Adrenal gland (tissue), 12 donors: Measurements from ENCODE around the gene PUS3. TPM values are rescaled to one million over a fixed set of nuclear protein-coding genes. Genes with fewer than 3 reads are reported as not detected.
"Not testable (repeated sequence)": the region's sequence is repeated elsewhere in the genome, so short reads cannot be mapped to it uniquely, and the experiment has no call there.

Experiments
- DNase-seq, 7 donors: peaks; one replicate each; pipeline ENCODE4 v3.0.0-alpha.2; 2019 to 2020
- H3K27ac ChIP-seq, 5 donors: fragments of 200-600 bp; sonication (generic) in 4 of 5; 1 replicate in 3 of 5; 2 replicates in 2 of 5; pipeline versions ENCODE4 v1.5.1 to v1.8.0; 2016 to 2020; ENCODE audit warnings: mild to moderate bottlenecking in 1 of 5
- H3K27me3 ChIP-seq: fragments of 200-600 bp; 2 replicates; pipeline ENCODE4 v1.8.0; 2021
- H3K36me3 ChIP-seq, 2 donors: fragments of 200-600 bp; replicated peaks in 1 of 2; 1 replicate in 1 of 2; 2 replicates in 1 of 2; pipeline versions ENCODE4 v1.5.1 to v1.8.0; 2018 to 2022
- H3K4me1 ChIP-seq, 2 donors: fragments of 200-600 bp; replicated peaks in 1 of 2; 1 replicate in 1 of 2; 2 replicates in 1 of 2; pipeline versions ENCODE4 v1.5.1 to v1.8.0; 2018 to 2021
- H3K4me3 ChIP-seq, 4 donors: fragments of 200-600 bp; sonication (generic) in 3 of 4; one replicate each; pipeline ENCODE4 v1.5.1; 2016 to 2018
- H3K9me3 ChIP-seq, 3 donors: fragments of 200-600 bp; sonication (generic) in 1 of 3; replicated peaks in 1 of 3; 1 replicate in 2 of 3; 2 replicates in 1 of 3; pipeline versions ENCODE4 v1.5.1 to v1.8.0; 2016 to 2021
- CTCF ChIP-seq, 6 experiments: fragments of 450-650 bp in 4 of 6; fragments of 200-600 bp in 2 of 6; sonication (generic) in 1 of 6; IDR thresholded peaks; 1 replicate in 5 of 6; 2 replicates in 1 of 6; pipeline versions ENCODE4 v1.5.1 to v1.8.0; 2016 to 2021; ENCODE audit warnings: antibody characterized with exemption in 6 of 6, mild to moderate bottlenecking in 2 of 6, moderate library complexity in 1 of 6
- POLR2A ChIP-seq, 2 donors: fragments of 450-650 bp; IDR thresholded peaks; one replicate each; pipeline ENCODE4 v1.6.1; 2017; ENCODE audit warnings: antibody characterized with exemption in 2 of 2, mild to moderate bottlenecking in 2 of 2, moderate library complexity in 1 of 2
- WGBS, 4 donors: extraction: QIAGEN DNeasy Blood & Tissue Kit in 2 of 4; methylation state at CpG; one replicate each; pipeline versions ENCODE4 v1.1.5 to v1.1.7; 2013 to 2017; 5-methylcytosine and 5-hydroxymethylcytosine counted together
- intact Hi-C, 2 donors: fragments of 100-400 bp; cut with DNase I; formaldehyde crosslinking; loops; one replicate each; pipeline versions ENCODE4 v1.14.1 to v1.15.0; 2022 to 2023
- polyA plus RNA-seq, 3 donors: library from polyadenylated mRNA; stranded (reverse); fragments of 200-250 nt in 2 of 3; fragments of 350-450 nt in 1 of 3; fragmentation: Illumina TruSeq in 1 of 3; extraction: RNeasy Lipid Tissue Mini Kit (QIAGEN cat#74804) in 1 of 3; gene quantifications; one replicate each; pipeline ENCODE4 v1.2.3, GENCODE V29; 2013 to 2014
- total RNA-seq, 9 donors: library from RNA; depleted of rRNA in 4 of 9; stranded (reverse); fragments of >200 nt in 4 of 9; fragments of 120-200 nt in 1 of 9; fragmentation: NEBNext Ultra II Directional in 1 of 9; extraction: Animal tissue kit (Norgen Biotek cat#: 25700) in 1 of 9; gene quantifications; one replicate each; pipeline versions ENCODE4 v1.1.0 to v1.2.4, GENCODE V29; 2013 to 2023
- donor health status: healthy with polysubstance abuse.
- donor health status: Bipolar disorder and iron deficiency.
- donor health status: DM: yes; HTN: yes; CAD: no.
- donor health status: DM: no; HTN: no; CAD: no.
- donor health status: DM: no; HTN: no; CAD: no.
- donor health status: DM: yes; HTN: yes; CAD: no.

Gene PUS3
- total and polyA plus RNA-seq, 12 donors = 5.8 to 37.9 (median 15.2) TPM

DNA sequence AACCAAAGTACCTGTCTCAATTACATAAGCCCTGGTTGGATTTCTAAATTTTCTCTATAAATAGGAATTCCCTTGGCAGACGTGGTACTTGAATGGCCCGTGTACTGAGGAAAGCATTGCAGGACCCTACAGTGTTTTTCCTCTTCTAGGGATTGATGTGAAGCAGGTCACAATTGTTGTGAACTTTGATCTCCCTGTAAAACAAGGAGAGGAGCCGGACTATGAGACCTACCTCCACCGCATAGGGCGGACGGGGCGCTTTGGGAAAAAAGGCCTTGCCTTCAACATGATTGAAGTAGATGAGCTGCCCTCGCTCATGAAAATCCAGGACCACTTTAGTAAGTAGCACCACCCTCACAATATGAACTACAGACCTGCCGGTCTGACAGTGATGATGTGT is 18.0 kb upstream of the PUS3 start:
- no peak overlapping the region for H3K4me3 ChIP-seq
- 75 to 88% (median 77%) methylated on average over 9 of the region's 9 CpGs for WGBS, 4 donors
- intact Hi-C loops = loop anchor here (5.0 kb wide), 2 partner anchors 136 to 271 kb away; no protein-coding TSS in a partner anchor

DNA sequence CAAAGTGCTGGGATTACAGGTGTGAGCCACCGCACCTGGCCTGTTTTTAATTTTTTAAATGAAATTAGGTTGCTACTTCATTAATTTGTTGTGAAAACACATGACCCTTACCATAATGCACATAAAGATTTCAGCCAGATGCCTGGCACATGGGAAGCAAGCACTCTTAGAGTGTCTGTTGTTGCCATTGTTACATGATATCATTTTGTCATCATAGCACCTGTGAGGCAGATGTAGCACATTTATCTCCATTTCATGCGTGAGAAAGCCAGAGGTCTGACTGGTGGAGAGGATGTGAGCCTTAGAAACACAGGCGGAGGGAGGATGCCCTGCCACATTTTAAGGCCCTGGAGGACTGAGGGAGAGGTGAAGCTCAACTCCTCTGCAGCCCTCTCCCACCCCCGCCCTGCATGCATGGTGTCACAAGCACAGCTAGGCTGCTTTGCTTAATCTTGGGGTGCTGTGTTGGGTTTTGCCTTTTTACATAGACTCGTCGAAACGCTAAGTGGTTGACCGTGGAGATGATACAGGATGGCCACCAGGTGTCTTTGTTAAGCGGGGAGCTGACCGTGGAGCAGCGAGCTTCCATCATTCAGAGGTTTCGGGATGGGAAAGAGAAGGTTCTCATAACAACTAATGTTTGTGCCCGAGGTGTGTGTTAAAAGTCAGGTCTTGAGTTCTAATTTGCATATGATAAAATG is 15.3 kb upstream of the PUS3 start:
- peak in 1 of 7 donors; percentile 44 for DNase-seq
- TF ChIP-seq POLR2A (IDR thresholded peaks at IDR 0.05) (no peak), CTCF (IDR thresholded peaks at IDR 0.05) (no peak)
- 75 to 83% (median 80%) methylated on average over 12 to 13 of the region's 13 CpGs for WGBS, 4 donors
- H3K9me3 ChIP-seq = no peaks in the 10 kb centered on the region
- H3K4me3 ChIP-seq = no peak overlapping the region
- no peaks in the 10 kb centered on the region for H3K36me3 ChIP-seq
- no peak overlapping the region for H3K27ac ChIP-seq
- no peaks in the 10 kb centered on the region for H3K4me1 ChIP-seq
- no peaks in the 10 kb centered on the region for H3K27me3 ChIP-seq
- intact Hi-C loops = no loop called here

More for the DNA sequence above, 18.0 kb upstream of the PUS3 start:
- Histone ChIP-seq H3K4me1 (peaks cover 0 to 3% of the 10 kb centered on the region in 2 donors), H3K27ac (no peak overlapping the region), H3K36me3 (no peaks in the 10 kb centered on the region), H3K27me3 (no peaks in the 10 kb centered on the region), H3K9me3 (no peaks in the 10 kb centered on the region)
- TF ChIP-seq POLR2A (IDR thresholded peaks at IDR 0.05) (no peak), CTCF (IDR thresholded peaks at IDR 0.05) (no peak)
- peak in 1 of 7 donors; percentile 23 for DNase-seq

DNA sequence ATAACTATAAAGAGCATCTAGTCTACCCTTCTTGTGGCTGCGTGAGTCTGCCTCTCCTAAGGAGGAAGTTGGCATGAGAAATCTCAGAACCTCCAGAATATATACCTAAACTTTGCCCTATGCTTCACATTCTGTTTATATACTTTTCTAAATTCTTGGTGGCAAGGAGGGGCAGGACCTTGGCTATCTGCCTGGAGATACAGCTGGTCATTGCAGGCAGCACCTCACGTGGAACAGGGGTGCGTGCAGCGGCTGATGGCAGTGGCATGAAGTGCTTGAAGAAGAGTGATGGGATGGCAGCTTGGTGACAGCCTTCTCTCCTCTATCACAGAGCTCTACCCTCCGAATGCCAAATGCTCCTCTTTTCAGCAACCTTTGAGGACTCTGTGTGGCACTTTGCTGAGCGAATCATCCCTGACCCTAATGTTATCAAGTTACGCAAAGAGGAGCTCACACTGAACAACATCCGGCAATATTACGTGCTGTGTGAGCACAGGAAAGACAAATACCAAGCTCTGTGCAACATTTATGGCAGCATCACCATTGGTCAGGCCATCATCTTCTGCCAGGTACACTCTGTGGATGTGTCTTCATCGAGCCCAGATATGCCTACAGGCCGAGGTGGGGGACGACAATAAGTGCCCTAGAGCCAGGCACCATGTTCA is 13.8 kb upstream of the PUS3 start:
- intact Hi-C loops = no loop called here
- H3K9me3 ChIP-seq = no peaks in the 10 kb centered on the region
- no peaks in the 10 kb centered on the region for H3K4me1 ChIP-seq
- H3K4me3 ChIP-seq = no peak overlapping the region
- H3K27ac ChIP-seq = no peak overlapping the region
- H3K36me3 ChIP-seq = no peaks in the 10 kb centered on the region
- no peak for DNase-seq
- H3K27me3 ChIP-seq = no peaks in the 10 kb centered on the region
- 78 to 87% (median 82%) methylated on average over 12 of the region's 12 CpGs for WGBS, 4 donors
- TF ChIP-seq POLR2A (IDR thresholded peaks at IDR 0.05) (no peak), CTCF (IDR thresholded peaks at IDR 0.05) (no peak)

GRCh38 chr11:125914601-125915000 is 11.6 kb upstream of the PUS3 start:
- WGBS, 4 donors = 67 to 84% (median 77%) methylated on average over 3 of the region's 3 CpGs
- intact Hi-C loops = not testable (repeated sequence)

More at GRCh38 chr11:125914601-125915000, 11.6 kb upstream of the PUS3 start:
- H3K27ac ChIP-seq, H3K9me3 ChIP-seq, H3K27me3 ChIP-seq, H3K4me1 ChIP-seq, DNase-seq, H3K4me3 ChIP-seq, H3K36me3 ChIP-seq: not testable (repeated sequence)
